Upper lobe of left lung (tissue), 6 donors: ENCODE results near the gene HGS. TPM values are rescaled to one million over a fixed set of nuclear protein-coding genes. Genes with fewer than 3 reads are reported as not detected.

Experiments
- ATAC-seq, 2 donors: fragments of 200-7000 bp; cut with Tn5 transposase; one replicate each; pipeline ENCODE4 v1.9.1; 2022; ENCODE audit warnings: mild to moderate bottlenecking in 2 of 2, moderate library complexity in 2 of 2; ENCODE audit not compliant: low FRiP score in 2 of 2
- DNase-seq, 2 donors: peaks; one replicate each; pipeline ENCODE4 v3.0.0-alpha.2; 2019 to 2020
- H3K27ac ChIP-seq, 4 donors: fragments of 200-600 bp; sonication (generic); one replicate each; pipeline ENCODE4 v1.5.1; 2016 to 2019
- H3K27me3 ChIP-seq, 4 donors: fragments of 200-600 bp; sonication (generic); one replicate each; pipeline ENCODE4 v1.5.1; 2017 to 2019
- H3K36me3 ChIP-seq, 4 donors: fragments of 200-600 bp; sonication (generic); one replicate each; pipeline ENCODE4 v1.5.1; 2016 to 2019
- H3K4me1 ChIP-seq, 4 donors: fragments of 200-600 bp; sonication (generic); one replicate each; pipeline ENCODE4 v1.5.1; 2018 to 2019
- H3K4me3 ChIP-seq, 4 donors: fragments of 200-600 bp; sonication (generic); one replicate each; pipeline ENCODE4 v1.5.1; 2017 to 2019; ENCODE audit warnings: mild to moderate bottlenecking in 2 of 4, moderate library complexity in 1 of 4
- H3K9me3 ChIP-seq, 4 donors: fragments of 200-600 bp; sonication (generic); one replicate each; pipeline ENCODE4 v1.5.1; 2018 to 2019
- EP300 ChIP-seq, 4 donors: sonication (generic); formaldehyde crosslinking; IDR thresholded peaks; one replicate each; pipeline ENCODE4 v1.5.1; 2017; ENCODE audit warnings: antibody characterized with exemption in 4 of 4, control low read depth in 2 of 4
- POLR2A ChIP-seq, 4 donors: fragments of 450-650 bp; IDR thresholded peaks; one replicate each; pipeline ENCODE4 v1.5.1; 2016 to 2017; ENCODE audit warnings: antibody characterized with exemption in 4 of 4, mild to moderate bottlenecking in 2 of 4
- POLR2AphosphoS5 ChIP-seq, 2 donors: sonication (generic); formaldehyde crosslinking; IDR thresholded peaks; one replicate each; pipeline ENCODE4 v1.5.1; 2017; ENCODE audit warnings: antibody characterized with exemption in 2 of 2
- WGBS, 2 donors: methylation state at CpG; one replicate each; pipeline ENCODE4 v1.1.5; 2017 to 2018; 5-methylcytosine and 5-hydroxymethylcytosine counted together
- total RNA-seq, 6 donors: library from RNA; depleted of rRNA in 4 of 6; stranded (reverse); fragments of >200 nt in 4 of 6; gene quantifications; one replicate each; pipeline versions ENCODE4 v1.1.0 to v1.2.1, GENCODE V29; 2016 to 2021
- TF ChIP-seq, protein P1 (sequence below), 6 experiments: fragments of 450-650 bp in 4 of 6; fragments of 200-600 bp in 2 of 6; sonication (generic) in 2 of 6; IDR thresholded peaks; one replicate each; pipeline ENCODE4 v1.5.1; 2016 to 2019; ENCODE audit warnings: antibody characterized with exemption in 6 of 6
- donor health status: DM: no; HTN: no; CAD: no; lungs with moderate emphysema.
- donor health status: DM: no; HTN: yes; CAD: no; lungs with severe emphysema.

HGS gene
- total RNA-seq, 6 donors from 2014 or later: 74.7 to 164 (median 108) TPM

DNA sequence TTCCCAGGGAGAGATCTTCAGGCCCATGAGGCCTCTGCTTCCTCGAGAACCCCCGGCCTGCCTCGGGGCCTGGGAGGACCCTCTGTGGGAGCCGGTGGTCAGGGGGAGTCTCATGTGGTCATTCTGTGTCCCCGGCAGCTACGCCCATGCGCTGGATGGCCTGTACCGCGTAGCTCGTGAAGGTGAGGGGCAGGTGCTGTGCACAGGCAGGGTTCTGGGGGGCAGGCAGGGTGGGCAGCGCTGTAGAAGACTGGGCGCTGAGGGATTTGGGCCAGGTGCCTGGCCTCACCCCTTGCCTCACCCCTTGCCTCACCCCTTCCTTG, 32.8 kb downstream of the HGS start:
- ATAC-seq: no peak

DNA sequence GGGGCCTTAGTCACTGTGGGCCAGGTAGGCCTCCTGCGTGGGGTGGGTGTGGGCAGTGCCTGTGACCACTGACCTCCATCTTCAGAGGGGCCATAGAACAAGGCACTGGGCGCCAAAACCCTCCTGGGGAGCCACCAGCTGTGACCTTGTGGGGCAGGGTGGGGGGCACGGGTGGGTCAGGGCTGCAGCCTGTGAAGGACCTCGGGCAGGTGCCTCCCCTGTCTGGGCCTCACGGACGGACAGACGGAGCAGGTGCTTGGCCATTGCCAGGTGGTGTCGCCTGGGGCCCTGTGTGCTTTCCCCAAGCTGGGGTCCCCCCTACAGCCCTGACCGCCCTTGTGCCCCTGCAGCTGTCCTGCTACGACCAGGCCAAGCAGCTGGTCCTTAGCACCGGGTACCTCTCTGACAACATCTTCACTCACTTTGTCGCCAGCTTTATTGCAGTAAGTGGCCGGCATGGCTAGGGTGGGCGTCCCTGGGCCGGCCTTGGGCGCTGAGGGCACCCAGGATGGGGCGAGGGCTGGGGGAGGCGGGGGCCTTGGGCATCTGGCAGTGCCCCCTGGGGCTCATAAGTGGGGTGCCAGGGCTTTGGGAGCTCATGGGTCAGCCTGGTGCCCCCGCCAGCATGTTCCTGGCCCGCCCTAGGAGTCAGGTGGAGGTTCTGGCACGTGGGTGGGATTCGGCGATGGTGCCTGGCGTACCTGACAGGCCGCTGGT, 33.4 kb downstream of the HGS start:
- TF ChIP-seq POLR2AphosphoS5 (IDR thresholded peaks at IDR 0.05) (no peak), EP300 (IDR thresholded peaks at IDR 0.05) (no peak), POLR2A (IDR thresholded peaks at IDR 0.05) (no peak)
- TF ChIP-seq, protein P1, sequence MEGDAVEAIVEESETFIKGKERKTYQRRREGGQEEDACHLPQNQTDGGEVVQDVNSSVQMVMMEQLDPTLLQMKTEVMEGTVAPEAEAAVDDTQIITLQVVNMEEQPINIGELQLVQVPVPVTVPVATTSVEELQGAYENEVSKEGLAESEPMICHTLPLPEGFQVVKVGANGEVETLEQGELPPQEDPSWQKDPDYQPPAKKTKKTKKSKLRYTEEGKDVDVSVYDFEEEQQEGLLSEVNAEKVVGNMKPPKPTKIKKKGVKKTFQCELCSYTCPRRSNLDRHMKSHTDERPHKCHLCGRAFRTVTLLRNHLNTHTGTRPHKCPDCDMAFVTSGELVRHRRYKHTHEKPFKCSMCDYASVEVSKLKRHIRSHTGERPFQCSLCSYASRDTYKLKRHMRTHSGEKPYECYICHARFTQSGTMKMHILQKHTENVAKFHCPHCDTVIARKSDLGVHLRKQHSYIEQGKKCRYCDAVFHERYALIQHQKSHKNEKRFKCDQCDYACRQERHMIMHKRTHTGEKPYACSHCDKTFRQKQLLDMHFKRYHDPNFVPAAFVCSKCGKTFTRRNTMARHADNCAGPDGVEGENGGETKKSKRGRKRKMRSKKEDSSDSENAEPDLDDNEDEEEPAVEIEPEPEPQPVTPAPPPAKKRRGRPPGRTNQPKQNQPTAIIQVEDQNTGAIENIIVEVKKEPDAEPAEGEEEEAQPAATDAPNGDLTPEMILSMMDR (IDR thresholded peaks at IDR 0.05): no peak
- no peak overlapping the region for H3K27ac ChIP-seq
- peaks cover 0 to 7% (median 2%) of the 10 kb centered on the region in 4 donors for H3K36me3 ChIP-seq

More for the DNA sequence above, 32.8 kb downstream of the HGS start:
- TF ChIP-seq, protein P1 (IDR thresholded peaks at IDR 0.05): no peak
- TF ChIP-seq EP300 (IDR thresholded peaks at IDR 0.05) (no peak), POLR2AphosphoS5 (IDR thresholded peaks at IDR 0.05) (no peak), POLR2A (IDR thresholded peaks at IDR 0.05) (no peak)
- H3K27me3 ChIP-seq: no peaks in the 10 kb centered on the region
- 88 to 96% methylated on average over 3 to 5 of the region's 12 CpGs for WGBS, 2 donors
- no peaks in the 10 kb centered on the region for H3K9me3 ChIP-seq
- peak in 1 of 2 donors; percentile 74 for DNase-seq
- peaks cover 0 to 7% (median 2%) of the 10 kb centered on the region in 4 donors for H3K36me3 ChIP-seq
- no peak overlapping the region for H3K4me3 ChIP-seq
- H3K4me1 ChIP-seq: peaks cover 12 to 25% (median 19%) of the 10 kb centered on the region in 4 donors
- no peak overlapping the region for H3K27ac ChIP-seq

DNA sequence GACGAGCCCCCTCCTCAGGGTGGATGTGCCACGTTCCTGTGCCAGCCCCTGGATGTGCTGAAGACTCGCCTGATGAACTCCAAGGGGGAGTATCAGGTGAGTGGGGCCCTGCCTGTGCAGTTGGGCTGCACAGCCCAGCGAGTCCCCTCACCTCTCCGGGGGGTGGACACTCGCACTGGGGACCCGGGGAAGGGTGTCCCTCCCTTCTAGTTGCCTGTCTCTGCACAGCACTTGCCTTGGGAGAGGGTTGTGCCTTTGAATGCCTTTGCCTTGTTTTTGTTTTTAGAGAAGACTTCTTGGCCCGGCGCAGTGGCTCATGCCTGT, 33.9 kb downstream of the HGS start:
- WGBS, 2 donors: 100% methylated on average over 2 to 6 of the region's 9 CpGs
- H3K4me1 ChIP-seq: peaks cover 9 to 28% (median 22%) of the 10 kb centered on the region in 4 donors
- no peak overlapping the region for H3K4me3 ChIP-seq
- H3K36me3 ChIP-seq: peaks cover 0 to 7% (median 2%) of the 10 kb centered on the region in 4 donors
- TF ChIP-seq, protein P1 (IDR thresholded peaks at IDR 0.05): no peak
- TF ChIP-seq POLR2A (IDR thresholded peaks at IDR 0.05): no peak
- DNase-seq (no peak), ATAC-seq (no peak)
- no peak overlapping the region for H3K27ac ChIP-seq
- H3K9me3 ChIP-seq: no peaks in the 10 kb centered on the region
- no peaks in the 10 kb centered on the region for H3K27me3 ChIP-seq

More for the DNA sequence above, 33.4 kb downstream of the HGS start:
- no peak for ATAC-seq
- DNase-seq: peak in 1 of 2 donors; percentile 71
- Histone ChIP-seq H3K4me3 (no peak overlapping the region), H3K27me3 (no peaks in the 10 kb centered on the region), H3K9me3 (no peaks in the 10 kb centered on the region), H3K4me1 (peaks cover 12 to 28% (median 21%) of the 10 kb centered on the region in 4 donors)
- 95 to 96% methylated on average over 4 to 16 of the region's 25 CpGs for WGBS, 2 donors

DNA sequence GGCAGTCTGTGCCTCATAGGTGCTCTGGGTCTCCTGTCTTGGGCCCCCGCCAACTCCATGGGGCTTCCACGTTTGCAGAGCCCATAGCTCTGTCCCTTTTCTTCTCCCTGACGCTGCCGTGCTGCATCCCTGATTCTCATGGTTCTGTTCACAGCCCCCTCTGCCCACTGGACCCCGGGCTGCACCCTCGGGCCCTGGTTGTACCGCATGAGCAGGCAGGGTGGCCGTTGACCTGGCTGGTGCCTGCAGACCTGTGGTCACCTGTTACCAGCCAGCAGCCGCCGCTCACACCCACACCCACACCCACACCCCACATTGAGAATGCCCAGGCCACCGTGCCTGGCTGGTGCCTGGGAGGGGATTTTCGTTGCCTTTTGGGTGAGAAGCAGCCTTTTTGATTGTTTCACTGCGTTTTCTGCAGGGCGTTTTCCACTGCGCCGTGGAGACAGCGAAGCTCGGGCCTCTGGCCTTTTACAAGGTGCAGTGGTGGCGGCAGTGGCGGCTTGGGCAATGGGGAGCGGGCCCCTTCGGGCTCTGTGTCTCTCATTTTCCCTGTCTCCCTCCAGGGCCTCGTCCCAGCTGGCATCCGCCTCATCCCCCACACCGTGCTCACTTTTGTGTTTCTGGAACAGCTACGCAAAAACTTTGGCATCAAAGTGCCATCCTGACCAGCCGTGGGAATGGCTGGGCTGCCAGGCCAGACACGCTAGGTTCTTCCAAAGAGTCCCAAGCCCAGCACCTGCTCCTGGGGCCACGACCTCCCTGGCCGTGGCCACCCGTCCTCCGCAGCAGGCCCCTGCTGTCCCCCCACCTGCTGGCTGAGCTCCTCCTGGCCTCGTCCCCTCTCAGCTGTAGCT, 35.8 kb downstream of the HGS start:
- H3K36me3 ChIP-seq: peaks cover 0 to 7% (median 2%) of the 10 kb centered on the region in 4 donors
- no peak for ATAC-seq

More for the DNA sequence above, 35.8 kb downstream of the HGS start:
- 93% methylated on average over 27 to 32 of the region's 33 CpGs for WGBS, 2 donors
- Histone ChIP-seq H3K9me3 (no peaks in the 10 kb centered on the region), H3K27ac (no peak overlapping the region), H3K27me3 (no peaks in the 10 kb centered on the region), H3K4me3 (no peak overlapping the region), H3K4me1 (peaks cover 5 to 18% (median 13%) of the 10 kb centered on the region in 4 donors)
- TF ChIP-seq, protein P1 (IDR thresholded peaks at IDR 0.05): no peak
- no peak for TF ChIP-seq POLR2AphosphoS5 (IDR thresholded peaks at IDR 0.05)
- TF ChIP-seq POLR2A (IDR thresholded peaks at IDR 0.05): no peak
- no peak for TF ChIP-seq EP300 (IDR thresholded peaks at IDR 0.05)
- peak in 1 of 2 donors; percentile 68 for DNase-seq
